ENCODE measurements around the gene ATAT1. TPM values are rescaled to one million over a fixed set of nuclear protein-coding genes. Genes with fewer than 3 reads are reported as not detected.
A peak's percentile ranks its signal among the peaks of the same experiment; 100 is the strongest.

Gene ATAT1
- total and polyA plus RNA-seq, 9 of the 15 experiments (the other 6 are each of a cell fraction or from before 2014, with no cell fraction given), result 0.65 to 5.8 (median 1.6) TPM

GRCh38 chr6:30682143-30683117 lies 55.8 kb downstream of the ATAT1 start (continued):
- TF ChIP-seq CEBPZ (IDR thresholded peaks at IDR 0.05; ENCODE audit: borderline replicate concordance, low read depth, low read length) (no peak), MYNN (IDR thresholded peaks at IDR 0.05) (0 out of 2 replicates have a peak, but pooled peaks have one; percentile 22), MYNN (CRISPR knock-in tag; IDR thresholded peaks at IDR 0.05) (no peak), PYGO2 (tag; IDR thresholded peaks at IDR 0.05) (no peak; the same call in 1 of the 2 replicates), HDAC2 (IDR thresholded peaks at IDR 0.05) (no peak; the same call in 1 of the 2 replicates), CBX5 (IDR thresholded peaks at IDR 0.05; ENCODE audit: borderline replicate concordance, low read depth) (0 out of 2 replicates have a peak, but pooled peaks have one; percentile 16), RCOR1 (IDR thresholded peaks at IDR 0.05; ENCODE audit: borderline replicate concordance in 1 of 2, low read depth in 2 of 2, low read length in 2 of 2) (peak; percentile 8 to 62; a peak in 1 of 4 replicates), IFI16 (CRISPR knock-in tag; IDR thresholded peaks at IDR 0.05) (no peak), NR4A1 (CRISPR knock-in tag; IDR thresholded peaks at IDR 0.05) (no peak), NR4A1 (tag; IDR thresholded peaks at IDR 0.05) (peak; percentile 61; the same call in 1 of the 2 replicates), RBFOX2 (IDR thresholded peaks at IDR 0.05; ENCODE audit: low read depth, low read length) (peak; percentile 91), TOE1 (IDR thresholded peaks at IDR 0.05; ENCODE audit: borderline replicate concordance) (peak; percentile 68; the same call in 1 of the 2 replicates), TOE1 (CRISPR knock-in tag; IDR thresholded peaks at IDR 0.05; ENCODE audit: borderline replicate concordance, low read depth) (no peak), MAFK (IDR thresholded peaks at IDR 0.05; ENCODE audit: low read length) (0 out of 2 replicates have a peak, but pooled peaks have one; percentile 13), ARID1B (IDR thresholded peaks at IDR 0.05) (peak; percentile 79), TCF7 (IDR thresholded peaks at IDR 0.05; ENCODE audit: borderline replicate concordance) (0 out of 2 replicates have a peak, but pooled peaks have one; percentile 25), ZKSCAN1 (IDR thresholded peaks at IDR 0.05; ENCODE audit: low read depth, low read length) (peak; percentile 31; the same call in 1 of the 2 replicates)
- TF ChIP-seq, protein P1, sequence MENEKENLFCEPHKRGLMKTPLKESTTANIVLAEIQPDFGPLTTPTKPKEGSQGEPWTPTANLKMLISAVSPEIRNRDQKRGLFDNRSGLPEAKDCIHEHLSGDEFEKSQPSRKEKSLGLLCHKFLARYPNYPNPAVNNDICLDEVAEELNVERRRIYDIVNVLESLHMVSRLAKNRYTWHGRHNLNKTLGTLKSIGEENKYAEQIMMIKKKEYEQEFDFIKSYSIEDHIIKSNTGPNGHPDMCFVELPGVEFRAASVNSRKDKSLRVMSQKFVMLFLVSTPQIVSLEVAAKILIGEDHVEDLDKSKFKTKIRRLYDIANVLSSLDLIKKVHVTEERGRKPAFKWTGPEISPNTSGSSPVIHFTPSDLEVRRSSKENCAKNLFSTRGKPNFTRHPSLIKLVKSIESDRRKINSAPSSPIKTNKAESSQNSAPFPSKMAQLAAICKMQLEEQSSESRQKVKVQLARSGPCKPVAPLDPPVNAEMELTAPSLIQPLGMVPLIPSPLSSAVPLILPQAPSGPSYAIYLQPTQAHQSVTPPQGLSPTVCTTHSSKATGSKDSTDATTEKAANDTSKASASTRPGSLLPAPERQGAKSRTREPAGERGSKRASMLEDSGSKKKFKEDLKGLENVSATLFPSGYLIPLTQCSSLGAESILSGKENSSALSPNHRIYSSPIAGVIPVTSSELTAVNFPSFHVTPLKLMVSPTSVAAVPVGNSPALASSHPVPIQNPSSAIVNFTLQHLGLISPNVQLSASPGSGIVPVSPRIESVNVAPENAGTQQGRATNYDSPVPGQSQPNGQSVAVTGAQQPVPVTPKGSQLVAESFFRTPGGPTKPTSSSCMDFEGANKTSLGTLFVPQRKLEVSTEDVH (IDR thresholded peaks at IDR 0.05; ENCODE audit: low read depth, partially characterized antibody), result peak; percentile 73

All from K562 (cell line).